Measurements from ENCODE around the gene RGMA. TPM values are rescaled to one million over a fixed set of nuclear protein-coding genes. Genes with fewer than 3 reads are reported as not detected.

Gene RGMA
- total and polyA plus RNA-seq, 2 donors (not counting 3 experiments of a cell fraction or from before 2014, with no cell fraction given) = 0.06 to 0.13 TPM

GRCh38 chr15:93046120-93046519, 42.9 kb downstream of the RGMA start:
- no peak for FAIRE-seq
- TF ChIP-seq CTCF (IDR thresholded peaks at IDR 0.05; ENCODE audit: extremely low read depth in 1 of 2, insufficient read depth in 1 of 2, low read depth in 1 of 2, low read length in 2 of 2) (no peak), EZH2 (IDR thresholded peaks at IDR 0.05; ENCODE audit: borderline replicate concordance, low read depth, low read length, severe bottlenecking) (no peak)
- no peaks in the 10 kb centered on the region for H3K36me3 ChIP-seq (ENCODE audit: control insufficient read depth in 2 of 2, extremely low read depth in 1 of 2, insufficient read depth in 2 of 2, low read length in 2 of 2)
- no peaks in the 10 kb centered on the region for H3K4me1 ChIP-seq (ENCODE audit: control insufficient read depth, extremely low read depth, insufficient read depth, low read length)
- POLR2A ChIA-PET = no interaction called here
- dilution Hi-C loops (cut with MboI; ENCODE audit: extremely low pct_ligation_motif_present, low sequenced_read_pairs) = no loop called here
- H3K4me2 ChIP-seq (ENCODE audit: insufficient read depth, low read length) = no peak overlapping the region
- CTCF ChIA-PET = interaction anchor here (1.1 kb wide), 1 partner anchor 16 kb away, joined by 5 read pairs; no protein-coding TSS in a partner anchor
- no TSS peak for BruUV-seq (replicated peaks)
- no peak overlapping the region for H2AFZ ChIP-seq (ENCODE audit: low read depth, low read length)
- no peak overlapping the region for H3K9ac ChIP-seq (replicated peaks; ENCODE audit: extremely low read depth, insufficient read depth, low read length)
- H3K79me2 ChIP-seq (ENCODE audit: control insufficient read depth, insufficient read depth, low read length) = no peaks in the 10 kb centered on the region
- no peak overlapping the region for H3K27ac ChIP-seq (ENCODE audit: insufficient read depth, low read depth, low read length)
- no peak for DNase-seq (ENCODE audit: low read depth, low spot score)
- no peak overlapping the region for H3K4me3 ChIP-seq (replicated peaks in 1 of 3; ENCODE audit: insufficient read depth in 1 of 3, low read depth in 1 of 3, low read length in 3 of 3)
- H3K9me3 ChIP-seq (replicated peaks; ENCODE audit: control insufficient read depth, insufficient read depth, low read length) = no peaks in the 10 kb centered on the region
- no peaks in the 10 kb centered on the region for H3K9me1 ChIP-seq (replicated peaks; ENCODE audit: control insufficient read depth, extremely low read depth, insufficient read depth, low read length)
- H4K20me1 ChIP-seq (replicated peaks; ENCODE audit: control insufficient read depth, extremely low read depth, insufficient read depth, low read length) = no peaks in the 10 kb centered on the region
- intact Hi-C loops (cut with micrococcal nuclease) = no loop called here
- H3K27me3 ChIP-seq (ENCODE audit: control insufficient read depth in 2 of 2, insufficient read depth in 2 of 2, low read length in 2 of 2) = no peaks in the 10 kb centered on the region

GRCh38 chr15:93045191-93045785, 43.7 kb downstream of the RGMA start:
- Histone ChIP-seq H3K36me3 (ENCODE audit: control insufficient read depth in 2 of 2, extremely low read depth in 1 of 2, insufficient read depth in 2 of 2, low read length in 2 of 2) (no peaks in the 10 kb centered on the region), H3K27ac (ENCODE audit: insufficient read depth, low read depth, low read length) (no peak overlapping the region), H3K4me2 (ENCODE audit: insufficient read depth, low read length) (no peak overlapping the region), H3K9me3 (replicated peaks; ENCODE audit: control insufficient read depth, insufficient read depth, low read length) (no peaks in the 10 kb centered on the region), H3K9me1 (replicated peaks; ENCODE audit: control insufficient read depth, extremely low read depth, insufficient read depth, low read length) (no peaks in the 10 kb centered on the region), H3K9ac (replicated peaks; ENCODE audit: extremely low read depth, insufficient read depth, low read length) (no peak overlapping the region), H3K4me1 (ENCODE audit: control insufficient read depth, extremely low read depth, insufficient read depth, low read length) (no peaks in the 10 kb centered on the region), H2AFZ (ENCODE audit: low read depth, low read length) (no peak overlapping the region), H3K27me3 (ENCODE audit: control insufficient read depth in 2 of 2, insufficient read depth in 2 of 2, low read length in 2 of 2) (no peaks in the 10 kb centered on the region), H3K79me2 (ENCODE audit: control insufficient read depth, insufficient read depth, low read length) (no peaks in the 10 kb centered on the region), H4K20me1 (replicated peaks; ENCODE audit: control insufficient read depth, extremely low read depth, insufficient read depth, low read length) (no peaks in the 10 kb centered on the region), H3K4me3 (replicated peaks in 1 of 3; ENCODE audit: insufficient read depth in 1 of 3, low read depth in 1 of 3, low read length in 3 of 3) (no peak overlapping the region)
- dilution Hi-C loops (cut with MboI; ENCODE audit: extremely low pct_ligation_motif_present, low sequenced_read_pairs) = no loop called here
- DNase-seq (ENCODE audit: low read depth, low spot score) (no peak), FAIRE-seq (no peak)
- ChIA-PET POLR2A (no interaction called here), CTCF (interaction anchor here (1.1 kb wide), 1 partner anchor 15 kb away, joined by 5 read pairs; no protein-coding TSS in a partner anchor)
- TF ChIP-seq FOS (IDR thresholded peaks at IDR 0.05; ENCODE audit: borderline replicate concordance, insufficient read depth, low read length) = no peak
- no peak for TF ChIP-seq MAX (IDR thresholded peaks at IDR 0.05; ENCODE audit: insufficient read depth, insufficient read length)
- TF ChIP-seq CTCF (IDR thresholded peaks at IDR 0.05; ENCODE audit: extremely low read depth in 1 of 2, insufficient read depth in 1 of 2, low read depth in 1 of 2, low read length in 2 of 2) = no peak
- no peak for TF ChIP-seq MYC (IDR thresholded peaks at IDR 0.05; ENCODE audit: low read depth, low read length)
- TF ChIP-seq POLR2AphosphoS5 (IDR thresholded peaks at IDR 0.05; ENCODE audit: insufficient read depth, low read depth, low read length) = no peak
- TF ChIP-seq GATA2 (IDR thresholded peaks at IDR 0.05; ENCODE audit: insufficient read depth, insufficient read length, low read depth, low read length) = no peak
- TF ChIP-seq EZH2 (IDR thresholded peaks at IDR 0.05; ENCODE audit: borderline replicate concordance, low read depth, low read length, severe bottlenecking) = no peak
- no peak for TF ChIP-seq POLR2A (IDR thresholded peaks at IDR 0.05; ENCODE audit: low read depth, low read length)
- TF ChIP-seq JUN (IDR thresholded peaks at IDR 0.05; ENCODE audit: borderline replicate concordance, insufficient read depth, insufficient read length, low read depth) = no peak
- BruUV-seq (replicated peaks) = no TSS peak
- intact Hi-C loops (cut with micrococcal nuclease) = no loop called here
